Natural killer cell (primary cell): ENCODE data around the gene SH3GL1. TPM values are rescaled to one million over a fixed set of nuclear protein-coding genes. Genes with fewer than 3 reads are reported as not detected.

Source experiments
- ATAC-seq, 3 donors: fragments of 150-1000 bp in 2 of 3; fragments of 200-7000 bp in 1 of 3; cut with Tn5 transposase; 1 replicate in 1 of 3; 2 replicates in 2 of 3; pipeline ENCODE4 v1.10.0; 2021; ENCODE audit warnings: mild to moderate bottlenecking in 2 of 3, moderate library complexity in 2 of 3
- DNase-seq, 2 donors: peaks; one replicate each; pipeline versions ENCODE4 v3.0.0 to v3.0.0-alpha.2; 2013 to 2021; ENCODE audit warnings: mixed read lengths in 1 of 2
- H3K27ac ChIP-seq: one replicate; pipeline ENCODE4 v1.5.1; 2013; ENCODE audit warnings: mild to moderate bottlenecking, low read length
- H3K27me3 ChIP-seq: one replicate; pipeline ENCODE4 v1.6.1; 2013; ENCODE audit warnings: low read length; ENCODE audit not compliant: control insufficient read depth, insufficient read depth
- H3K36me3 ChIP-seq: one replicate; pipeline ENCODE4 v1.6.1; 2013; ENCODE audit warnings: low read length; ENCODE audit not compliant: control insufficient read depth, insufficient read depth
- H3K4me1 ChIP-seq: one replicate; pipeline ENCODE4 v1.6.1; 2013; ENCODE audit warnings: low read length; ENCODE audit not compliant: control insufficient read depth, insufficient read depth
- H3K4me3 ChIP-seq: one replicate; pipeline ENCODE4 v1.5.1; 2013; ENCODE audit warnings: low read length
- H3K9me3 ChIP-seq: one replicate; pipeline ENCODE4 v1.6.1; 2013; ENCODE audit warnings: low read length; ENCODE audit not compliant: control insufficient read depth, insufficient read depth
- H3K27ac Mint-ChIP-seq, 2 donors: one replicate each; pipeline ENCODE4 v1.8.0; 2022; ENCODE audit warnings: mild to moderate bottlenecking in 2 of 2, mixed read lengths in 2 of 2, moderate library complexity in 1 of 2
- H3K27me3 Mint-ChIP-seq, 2 donors: one replicate each; pipeline ENCODE4 v1.8.0; 2022; ENCODE audit warnings: low read depth in 2 of 2, mixed read lengths in 2 of 2
- H3K36me3 Mint-ChIP-seq: one replicate; pipeline ENCODE4 v1.8.0; 2022; ENCODE audit warnings: mixed read lengths
- H3K4me1 Mint-ChIP-seq, 2 donors: one replicate each; pipeline ENCODE4 v1.8.0; 2022; ENCODE audit warnings: mixed read lengths in 2 of 2
- H3K4me3 Mint-ChIP-seq: one replicate; pipeline ENCODE4 v1.8.0; 2022; ENCODE audit warnings: mild to moderate bottlenecking, moderate library complexity, mixed read lengths
- H3K9me3 Mint-ChIP-seq, 2 donors: one replicate each; pipeline ENCODE4 v1.8.0; 2022; ENCODE audit warnings: mixed read lengths in 2 of 2
- WGBS: methylation state at CpG from one replicate; pipeline ENCODE4 v1.1.7; 2013; ENCODE audit warnings: missing lambda C conversion rate; ENCODE audit not compliant: insufficient coverage; 5-methylcytosine and 5-hydroxymethylcytosine counted together
- intact Hi-C: fragments of 100-400 bp; cut with micrococcal nuclease; formaldehyde crosslinking; loops from one replicate; pipeline ENCODE4 v1.14.2; 2022
- total RNA-seq, 4 donors: library from RNA; stranded (reverse); fragments of 120-200 nt in 1 of 4; gene quantifications; one replicate each; pipeline versions ENCODE4 v1.2.3 to v1.2.4, GENCODE V29; 2013 to 2022
- TF ChIP-seq, protein P1 (sequence below): fragments of 200-600 bp; IDR thresholded peaks from one replicate; pipeline ENCODE4 v1.8.0; 2022; ENCODE audit warnings: antibody characterized with exemption

The SH3GL1 gene
- total RNA-seq, 3 donors from 2014 or later (not counting 1 experiment from before 2014, with no cell fraction given): 43.9 to 55.7 (median 49.2) TPM

DNA sequence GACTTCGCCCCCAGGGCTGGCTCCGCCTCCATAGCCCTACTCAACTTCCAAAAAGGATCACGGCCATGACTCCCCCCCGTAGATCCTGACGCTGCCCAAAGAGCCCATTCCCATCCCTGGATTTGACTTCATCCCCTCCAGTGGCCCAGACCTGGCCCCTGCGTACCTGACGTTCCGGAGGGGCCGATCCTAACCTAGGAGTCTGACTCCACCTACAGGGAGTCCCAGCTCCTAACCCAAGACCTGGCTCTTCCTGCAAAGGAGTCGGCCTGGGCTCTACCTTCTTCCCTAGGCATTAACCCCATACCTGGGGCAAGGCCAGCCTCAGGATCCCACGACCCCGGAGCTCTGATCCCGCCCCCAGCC is 72.5 kb downstream of the SH3GL1 start:
- H3K9me3 Mint-ChIP-seq: no peaks in the 10 kb centered on the region
- Histone ChIP-seq H3K4me3 (peak overlapping the region; percentile 42), H3K9me3 (no peaks in the 10 kb centered on the region), H3K27me3 (no peaks in the 10 kb centered on the region), H3K36me3 (no peaks in the 10 kb centered on the region), H3K27ac (no peak overlapping the region), H3K4me1 (peaks cover 30% of the 10 kb centered on the region)
- no peaks in the 10 kb centered on the region for H3K27me3 Mint-ChIP-seq
- peak overlapping the region; percentile 90 for H3K4me3 Mint-ChIP-seq
- intact Hi-C loops: loop anchor here (1.0 kb wide), 2 partner anchors 14 to 81 kb away; partner anchors contain the start of gene YJU2
- no peaks in the 10 kb centered on the region for H3K36me3 Mint-ChIP-seq
- H3K27ac Mint-ChIP-seq: peak overlapping the region; percentile 73 to 92
- 14% methylated on average over 13 of the region's 13 CpGs for WGBS
- ATAC-seq: peak in 2 of 3 donors; percentile 3
- H3K4me1 Mint-ChIP-seq: peaks cover 16 to 33% of the 10 kb centered on the region in 2 donors
- no peak for DNase-seq
- TF ChIP-seq, protein P1, sequence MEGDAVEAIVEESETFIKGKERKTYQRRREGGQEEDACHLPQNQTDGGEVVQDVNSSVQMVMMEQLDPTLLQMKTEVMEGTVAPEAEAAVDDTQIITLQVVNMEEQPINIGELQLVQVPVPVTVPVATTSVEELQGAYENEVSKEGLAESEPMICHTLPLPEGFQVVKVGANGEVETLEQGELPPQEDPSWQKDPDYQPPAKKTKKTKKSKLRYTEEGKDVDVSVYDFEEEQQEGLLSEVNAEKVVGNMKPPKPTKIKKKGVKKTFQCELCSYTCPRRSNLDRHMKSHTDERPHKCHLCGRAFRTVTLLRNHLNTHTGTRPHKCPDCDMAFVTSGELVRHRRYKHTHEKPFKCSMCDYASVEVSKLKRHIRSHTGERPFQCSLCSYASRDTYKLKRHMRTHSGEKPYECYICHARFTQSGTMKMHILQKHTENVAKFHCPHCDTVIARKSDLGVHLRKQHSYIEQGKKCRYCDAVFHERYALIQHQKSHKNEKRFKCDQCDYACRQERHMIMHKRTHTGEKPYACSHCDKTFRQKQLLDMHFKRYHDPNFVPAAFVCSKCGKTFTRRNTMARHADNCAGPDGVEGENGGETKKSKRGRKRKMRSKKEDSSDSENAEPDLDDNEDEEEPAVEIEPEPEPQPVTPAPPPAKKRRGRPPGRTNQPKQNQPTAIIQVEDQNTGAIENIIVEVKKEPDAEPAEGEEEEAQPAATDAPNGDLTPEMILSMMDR: no peak

DNA sequence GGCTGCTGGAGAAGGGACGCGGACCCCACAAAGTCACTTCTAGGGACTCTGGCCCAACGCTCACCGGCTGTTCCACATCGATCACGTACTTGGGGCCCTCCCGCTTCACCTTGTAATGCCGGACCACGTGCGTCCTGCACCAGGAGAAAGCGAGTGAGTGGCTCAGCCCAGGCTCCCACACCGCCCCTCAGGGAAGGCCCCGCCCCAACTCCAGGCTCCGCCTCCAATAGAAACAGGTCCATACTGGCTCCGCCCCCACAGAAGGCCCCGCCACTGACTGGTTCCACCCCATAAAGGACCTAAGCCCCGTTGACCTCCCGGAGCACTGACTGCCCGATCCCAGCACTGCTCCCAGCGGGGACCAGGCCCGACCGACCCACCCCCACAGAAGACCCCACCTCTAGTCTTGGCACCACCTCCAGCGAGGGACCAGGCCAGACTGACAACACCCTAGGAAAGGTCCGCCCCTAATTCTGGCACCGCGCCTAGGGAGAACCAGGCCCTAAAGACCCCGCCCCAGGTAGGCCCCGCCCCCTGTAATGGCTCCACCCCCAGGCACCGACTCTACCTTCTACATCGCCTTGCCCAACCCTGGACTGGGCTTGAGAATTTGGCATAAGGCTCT is 73.0 kb downstream of the SH3GL1 start:
- ATAC-seq: peak in 2 of 3 donors; percentile 13 to 30
- peak overlapping the region; percentile 90 for H3K4me3 Mint-ChIP-seq
- intact Hi-C loops: no loop called here
- peaks cover 16 to 33% of the 10 kb centered on the region in 2 donors for H3K4me1 Mint-ChIP-seq
- H3K9me3 ChIP-seq: no peaks in the 10 kb centered on the region
- no peaks in the 10 kb centered on the region for H3K36me3 Mint-ChIP-seq
- TF ChIP-seq, protein P1: no peak
- no peak overlapping the region for H3K27ac ChIP-seq
- no peaks in the 10 kb centered on the region for H3K36me3 ChIP-seq
- no peaks in the 10 kb centered on the region for H3K27me3 ChIP-seq
- peaks cover 30% of the 10 kb centered on the region for H3K4me1 ChIP-seq
- H3K27me3 Mint-ChIP-seq: no peaks in the 10 kb centered on the region
- H3K9me3 Mint-ChIP-seq: no peaks in the 10 kb centered on the region
- H3K27ac Mint-ChIP-seq: peak overlapping the region; percentile 73 to 92
- WGBS: 5% methylated on average over 30 of the region's 30 CpGs
- DNase-seq: peak; percentile 58 to 74
- H3K4me3 ChIP-seq: peak overlapping the region; percentile 42

DNA sequence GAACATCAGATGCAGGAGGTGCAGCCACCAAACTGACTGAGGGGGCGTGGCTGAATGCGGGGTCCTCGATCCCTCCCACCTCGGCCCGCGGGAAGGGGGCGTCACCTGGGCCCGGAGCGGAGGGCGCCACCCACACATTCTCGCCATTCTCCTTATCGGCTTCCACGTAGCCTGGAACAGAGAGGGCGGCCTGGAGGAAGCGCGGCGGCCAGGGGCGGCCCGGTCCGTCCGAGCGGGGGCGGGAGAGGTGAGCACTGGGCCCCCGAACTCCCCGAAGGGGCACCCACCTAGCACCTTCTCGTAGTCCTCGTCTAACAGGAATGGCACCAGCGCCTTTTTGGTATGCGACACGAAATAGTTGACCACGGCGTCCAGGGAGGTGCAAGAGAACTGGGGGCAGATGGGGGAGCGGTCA is 73.5 kb downstream of the SH3GL1 start:
- TF ChIP-seq, protein P1: no peak
- Mint-ChIP-seq H3K4me1 (peaks cover 16 to 33% of the 10 kb centered on the region in 2 donors), H3K4me3 (peak overlapping the region; percentile 90), H3K27me3 (no peaks in the 10 kb centered on the region), H3K36me3 (no peaks in the 10 kb centered on the region), H3K9me3 (no peaks in the 10 kb centered on the region), H3K27ac (no peak overlapping the region)
- Histone ChIP-seq H3K27me3 (no peaks in the 10 kb centered on the region), H3K36me3 (no peaks in the 10 kb centered on the region), H3K27ac (no peak overlapping the region), H3K4me1 (peaks cover 30% of the 10 kb centered on the region), H3K9me3 (no peaks in the 10 kb centered on the region), H3K4me3 (no peak overlapping the region)
- DNase-seq (peak in 1 of 2 donors; percentile 52), ATAC-seq (no peak)
- 5% methylated on average over 33 of the region's 33 CpGs for WGBS
- intact Hi-C loops: no loop called here
